ENCODE results near the gene IFT80.
"Not testable (repeated sequence)": the region's sequence is repeated elsewhere in the genome, so short reads cannot be mapped to it uniquely, and the experiment has no call there.

IFT80 gene

GRCh38 chr3:160259589-160259988, 139.4 kb downstream of the IFT80 start:
- no peak for TF ChIP-seq CTCF (IDR thresholded peaks at IDR 0.05; ENCODE audit: low read depth, low read length)
- no peak overlapping the region for H3K4me3 ChIP-seq (ENCODE audit: low read depth, low read length)

- no peak overlapping the region for H3K4me3 ChIP-seq (ENCODE audit: low read depth, low read length)
- no peak for TF ChIP-seq CTCF (IDR thresholded peaks at IDR 0.05; ENCODE audit: low read depth, low read length)
Observed at GRCh38 chr3:160257606-160258005, 141.4 kb downstream of the IFT80 start.

- no peak overlapping the region for H3K4me3 ChIP-seq (ENCODE audit: low read depth, low read length)
- no peak for TF ChIP-seq CTCF (IDR thresholded peaks at IDR 0.05; ENCODE audit: low read depth, low read length)
Observed at GRCh38 chr3:160253298-160253697, 145.7 kb downstream of the IFT80 start.

GRCh38 chr3:160247766-160248165, 151.3 kb downstream of the IFT80 start:
- no peak for TF ChIP-seq CTCF (IDR thresholded peaks at IDR 0.05; ENCODE audit: low read depth, low read length)
- H3K4me3 ChIP-seq (ENCODE audit: low read depth, low read length), result no peak overlapping the region

- TF ChIP-seq CTCF (IDR thresholded peaks at IDR 0.05; ENCODE audit: low read depth, low read length), result no peak
- no peak overlapping the region for H3K4me3 ChIP-seq (ENCODE audit: low read depth, low read length)
Observed at GRCh38 chr3:160245261-160245800, 153.7 kb downstream of the IFT80 start.

GRCh38 chr3:160240719-160241118, 158.3 kb downstream of the IFT80 start:
- H3K4me3 ChIP-seq (ENCODE audit: low read depth, low read length), result not testable (repeated sequence)

GRCh38 chr3:160232014-160232413, 167.0 kb downstream of the IFT80 start:
- no peak overlapping the region for H3K4me3 ChIP-seq (ENCODE audit: low read depth, low read length)
- TF ChIP-seq CTCF (IDR thresholded peaks at IDR 0.05; ENCODE audit: low read depth, low read length), result no peak

- H3K4me3 ChIP-seq (ENCODE audit: low read depth, low read length), result no peak overlapping the region
- no peak for TF ChIP-seq CTCF (IDR thresholded peaks at IDR 0.05; ENCODE audit: low read depth, low read length)
Observed at GRCh38 chr3:160227419-160227818, 171.6 kb downstream of the IFT80 start.
